ENCODE data around the gene FAM204A.

DNA sequence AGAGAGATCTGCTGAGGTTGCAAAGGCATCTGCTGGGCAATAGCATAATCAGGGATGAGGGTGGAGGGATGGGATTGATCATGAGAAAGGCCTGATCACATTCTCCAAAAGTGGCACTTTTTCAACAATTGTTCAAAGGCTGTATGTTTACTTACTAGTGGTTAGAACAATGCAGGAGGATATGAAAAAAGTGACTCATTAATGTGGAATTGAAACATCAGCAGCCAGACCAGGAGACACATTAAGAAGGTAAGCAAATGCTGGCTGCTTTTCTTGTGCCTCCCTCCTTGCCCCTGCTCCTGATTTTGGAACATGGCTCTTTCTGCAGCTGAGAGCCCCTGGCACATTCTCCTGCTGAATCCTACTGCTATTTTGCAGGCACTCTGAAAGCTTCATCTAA is 63.5 kb downstream of the FAM204A start:
- TF ChIP-seq, protein P1, sequence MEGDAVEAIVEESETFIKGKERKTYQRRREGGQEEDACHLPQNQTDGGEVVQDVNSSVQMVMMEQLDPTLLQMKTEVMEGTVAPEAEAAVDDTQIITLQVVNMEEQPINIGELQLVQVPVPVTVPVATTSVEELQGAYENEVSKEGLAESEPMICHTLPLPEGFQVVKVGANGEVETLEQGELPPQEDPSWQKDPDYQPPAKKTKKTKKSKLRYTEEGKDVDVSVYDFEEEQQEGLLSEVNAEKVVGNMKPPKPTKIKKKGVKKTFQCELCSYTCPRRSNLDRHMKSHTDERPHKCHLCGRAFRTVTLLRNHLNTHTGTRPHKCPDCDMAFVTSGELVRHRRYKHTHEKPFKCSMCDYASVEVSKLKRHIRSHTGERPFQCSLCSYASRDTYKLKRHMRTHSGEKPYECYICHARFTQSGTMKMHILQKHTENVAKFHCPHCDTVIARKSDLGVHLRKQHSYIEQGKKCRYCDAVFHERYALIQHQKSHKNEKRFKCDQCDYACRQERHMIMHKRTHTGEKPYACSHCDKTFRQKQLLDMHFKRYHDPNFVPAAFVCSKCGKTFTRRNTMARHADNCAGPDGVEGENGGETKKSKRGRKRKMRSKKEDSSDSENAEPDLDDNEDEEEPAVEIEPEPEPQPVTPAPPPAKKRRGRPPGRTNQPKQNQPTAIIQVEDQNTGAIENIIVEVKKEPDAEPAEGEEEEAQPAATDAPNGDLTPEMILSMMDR (IDR thresholded peaks at IDR 0.05) = no peak
- TF ChIP-seq POLR2AphosphoS5 (IDR thresholded peaks at IDR 0.05) = no peak
- TF ChIP-seq POLR2A (IDR thresholded peaks at IDR 0.05; ENCODE audit: low read depth) = no peak
